Mesangial cell (primary cell): ENCODE results near the gene SMOC1. TPM values are rescaled to one million over a fixed set of nuclear protein-coding genes. Genes with fewer than 3 reads are reported as not detected.

ENCODE experiments used
- total RNA-seq: library from RNA; depleted of rRNA; stranded (reverse); fragments of >200 nt; gene quantifications from 2 replicates; pipeline ENCODE4 v1.2.3, GENCODE V29; 2015

SMOC1 gene, protein sequence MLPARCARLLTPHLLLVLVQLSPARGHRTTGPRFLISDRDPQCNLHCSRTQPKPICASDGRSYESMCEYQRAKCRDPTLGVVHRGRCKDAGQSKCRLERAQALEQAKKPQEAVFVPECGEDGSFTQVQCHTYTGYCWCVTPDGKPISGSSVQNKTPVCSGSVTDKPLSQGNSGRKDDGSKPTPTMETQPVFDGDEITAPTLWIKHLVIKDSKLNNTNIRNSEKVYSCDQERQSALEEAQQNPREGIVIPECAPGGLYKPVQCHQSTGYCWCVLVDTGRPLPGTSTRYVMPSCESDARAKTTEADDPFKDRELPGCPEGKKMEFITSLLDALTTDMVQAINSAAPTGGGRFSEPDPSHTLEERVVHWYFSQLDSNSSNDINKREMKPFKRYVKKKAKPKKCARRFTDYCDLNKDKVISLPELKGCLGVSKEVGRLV
- total RNA-seq, result 0.13 and 0.16 TPM in 2 replicates

DNA sequence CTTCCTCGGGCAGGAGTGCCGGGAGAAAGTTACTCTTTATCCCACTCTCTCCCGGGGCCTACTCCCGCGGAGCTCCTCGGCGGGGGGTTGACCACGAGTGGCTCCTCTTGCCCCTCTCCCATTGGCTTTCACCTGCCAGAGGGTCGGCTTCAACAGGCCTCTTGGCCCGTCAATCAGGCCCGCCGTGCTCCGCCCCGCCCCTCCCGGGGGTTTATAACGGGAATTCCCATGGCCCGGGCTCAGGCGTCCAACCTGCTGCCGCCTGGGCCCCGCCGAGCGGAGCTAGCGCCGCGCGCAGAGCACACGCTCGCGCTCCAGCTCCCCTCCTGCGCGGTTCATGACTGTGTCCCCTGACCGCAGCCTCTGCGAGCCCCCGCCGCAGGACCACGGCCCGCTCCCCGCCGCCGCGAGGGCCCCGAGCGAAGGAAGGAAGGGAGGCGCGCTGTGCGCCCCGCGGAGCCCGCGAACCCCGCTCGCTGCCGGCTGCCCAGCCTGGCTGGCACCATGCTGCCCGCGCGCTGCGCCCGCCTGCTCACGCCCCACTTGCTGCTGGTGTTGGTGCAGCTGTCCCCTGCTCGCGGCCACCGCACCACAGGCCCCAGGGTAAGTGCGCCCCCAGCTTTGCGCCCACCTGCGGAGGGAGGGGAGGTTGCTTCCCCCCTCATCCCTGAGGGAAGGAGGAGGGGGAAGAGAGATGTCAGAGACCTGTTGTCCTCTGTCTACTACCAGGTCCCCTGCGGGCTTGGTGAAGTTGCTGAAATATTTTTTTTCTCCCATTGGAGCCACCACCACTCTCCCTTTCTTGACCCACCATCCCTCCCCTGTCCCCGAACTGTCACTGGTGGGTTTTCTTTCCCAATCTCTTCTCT, at the start of gene SMOC1:
Gene SMOC1 (plus strand): TSS at position 242 of the 869 bp plus-strand sequence. CDS start 263 bp downstream, at position 505.

Other genes starting within 250 kb of the SMOC1 start
- 60.5 and 84.6 TPM in 2 replicates for gene SRSF5, start 112.3 kb upstream of the SMOC1 start, total RNA-seq
- gene SLC10A1, start 82.2 kb upstream of the SMOC1 start, total RNA-seq, result not detected in 2 replicates